Fibroblast of skin of right biceps (primary cell): ENCODE results near the gene RWDD1.

Experiments
- DNase-seq: peaks from one replicate; pipeline ENCODE4 v3.0.0-alpha.2; 2013

RWDD1 gene

GRCh38 chr6:116570856-116571682 is at the start of gene RWDD1:
Gene RWDD1 (plus strand): TSS chr6:116571504. CDS start chr6:116571583, 79 bp downstream.
- peak; percentile 100 for DNase-seq

GRCh38 chr6:116522896-116523295 is 48.4 kb upstream of the RWDD1 start:
- no peak for DNase-seq

- DNase-seq: no peak
These were observed 47.1 kb upstream of the RWDD1 start for GRCh38 chr6:116524236-116524635.

GRCh38 chr6:116528133-116528532 is 43.2 kb upstream of the RWDD1 start:
- DNase-seq: no peak

GRCh38 chr6:116528780-116529179 is 42.5 kb upstream of the RWDD1 start:
- DNase-seq: peak; percentile 51

- no peak for DNase-seq
These were observed 41.6 kb upstream of the RWDD1 start for GRCh38 chr6:116529466-116530290.

- DNase-seq: peak; percentile 31
These were observed 40.9 kb upstream of the RWDD1 start for GRCh38 chr6:116530436-116530835.

- peak; percentile 64 for DNase-seq
These were observed 39.4 kb upstream of the RWDD1 start for GRCh38 chr6:116531675-116532570.

- DNase-seq: no peak
These were observed 37.9 kb upstream of the RWDD1 start for GRCh38 chr6:116533233-116533957.

- DNase-seq: no peak
These were observed 36.2 kb upstream of the RWDD1 start for GRCh38 chr6:116535109-116535508.

- peak; percentile 72 for DNase-seq
These were observed 35.1 kb upstream of the RWDD1 start for GRCh38 chr6:116536216-116536621.

GRCh38 chr6:116542426-116542825 is 28.9 kb upstream of the RWDD1 start:
- no peak for DNase-seq

- DNase-seq: no peak
These were observed 28.2 kb upstream of the RWDD1 start for GRCh38 chr6:116543149-116543548.

- DNase-seq: no peak
These were observed 25.7 kb upstream of the RWDD1 start, which contains the start of gene TRAPPC3L for GRCh38 chr6:116545651-116546050. Gene TRAPPC3L (minus strand): TSS chr6:116545684. CDS start chr6:116545514, 170 bp downstream.

- DNase-seq: no peak
These were observed 23.9 kb upstream of the RWDD1 start for GRCh38 chr6:116547358-116547757.

- DNase-seq: no peak
These were observed 20.5 kb upstream of the RWDD1 start for GRCh38 chr6:116550796-116551195.

GRCh38 chr6:116553451-116553850 is 17.9 kb upstream of the RWDD1 start, which contains the start of gene CALHM4:
Gene CALHM4 (plus strand): TSS chr6:116553751. CDS start chr6:116553794, 43 bp downstream.
- DNase-seq: no peak

- DNase-seq: peak; percentile 92
These were observed 15.2 kb upstream of the RWDD1 start for GRCh38 chr6:116556065-116556464.

GRCh38 chr6:116556814-116557415 is 14.4 kb upstream of the RWDD1 start:
- DNase-seq: no peak

GRCh38 chr6:116557893-116558292 is 13.4 kb upstream of the RWDD1 start:
- DNase-seq: peak; percentile 99

GRCh38 chr6:116560130-116560529 is 11.2 kb upstream of the RWDD1 start:
- no peak for DNase-seq
